ENCODE measurements around the gene ANGPTL2. TPM values are rescaled to one million over a fixed set of nuclear protein-coding genes. Genes with fewer than 3 reads are reported as not detected.

The ANGPTL2 gene
- total and polyA plus RNA-seq, 2 of the 4 experiments (the other 2 are of a cell fraction) = 9.5 to 25.1 TPM

DNA sequence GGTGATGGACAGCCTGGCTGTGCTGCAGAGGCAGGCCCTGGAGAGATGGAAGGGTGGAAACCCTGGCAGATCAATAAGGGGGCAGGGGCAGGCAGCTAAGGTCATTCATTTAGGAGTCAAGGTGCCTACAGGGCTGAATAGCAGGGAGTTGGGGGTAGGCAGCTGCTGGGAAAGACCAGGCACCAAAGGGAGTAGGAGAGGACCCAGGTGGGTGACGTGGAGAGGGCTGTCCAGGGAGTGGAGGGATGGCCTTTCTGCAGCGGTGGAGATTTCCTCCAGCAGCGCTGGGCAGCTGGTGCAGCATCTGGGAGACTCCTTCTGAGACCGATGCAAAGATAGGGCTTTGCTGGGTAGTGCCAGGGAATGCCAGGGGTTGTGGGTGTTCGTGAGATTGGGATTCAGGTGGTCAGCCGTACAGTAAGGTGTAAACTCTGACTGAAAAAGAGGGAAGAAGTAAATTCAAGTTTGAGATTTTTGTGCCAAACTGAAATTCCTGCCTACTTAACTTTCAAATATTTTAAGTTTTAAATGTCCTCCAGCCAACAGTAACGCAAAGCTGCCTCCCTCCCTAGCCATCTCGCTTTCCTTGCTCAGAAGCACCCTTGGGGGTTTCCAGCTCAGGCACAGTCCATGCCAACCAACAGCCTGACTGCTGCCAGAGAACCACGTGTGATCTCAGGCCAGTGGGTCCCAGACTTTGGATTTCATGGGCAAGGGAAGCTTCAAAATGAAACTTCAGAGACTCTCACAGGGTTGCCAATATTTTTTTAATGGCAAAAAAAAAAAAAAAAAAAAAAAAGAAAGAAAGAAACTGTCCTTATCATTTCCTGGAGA lies 18.6 kb upstream of the ANGPTL2 start:
- Histone ChIP-seq H3K79me1 (ENCODE audit: low read depth in 1 of 2, low read length in 2 of 2) (no peaks in the 10 kb centered on the region), H3K18ac (ENCODE audit: low read depth, low read length) (no peak overlapping the region; the same call in 1 of the 2 replicates), H2BK5ac (ENCODE audit: low read depth, low read length, poor library complexity, severe bottlenecking) (no peak overlapping the region), H2BK15ac (ENCODE audit: low read depth, low read length) (no peak overlapping the region), H3K27me3 (ENCODE audit: control insufficient read depth, insufficient read depth, low read length) (peaks cover 4% of the 10 kb centered on the region; the same call in 1 of the 2 replicates), H3K4me1 (ENCODE audit: control insufficient read depth, insufficient read depth, low read length) (peaks cover 2% of the 10 kb centered on the region; the same call in 1 of the 2 replicates), H2BK120ac (ENCODE audit: low read depth, low read length) (no peak overlapping the region), H4K20me1 (ENCODE audit: insufficient read depth, low read length) (no peaks in the 10 kb centered on the region), H3K23ac (ENCODE audit: low read depth, low read length) (no peak overlapping the region), H2BK20ac (ENCODE audit: low read depth, low read length) (no peak overlapping the region), H3K9me1 (ENCODE audit: insufficient read depth, low read length) (no peaks in the 10 kb centered on the region), H3K4me3 (ENCODE audit: insufficient read depth, low read depth, low read length) (no peak overlapping the region), H2AK5ac (ENCODE audit: low read depth, low read length) (peak overlapping the region; percentile 14; the same call in 1 of the 2 replicates), H4K91ac (ENCODE audit: insufficient read depth, low read depth, low read length) (no peak overlapping the region), H3K27ac (ENCODE audit: insufficient read depth, low read length) (no peak overlapping the region), H2AFZ (replicated peaks; ENCODE audit: low read length, poor library complexity) (no peak overlapping the region), H4K5ac (ENCODE audit: low read depth, low read length) (no peak overlapping the region), H3K14ac (replicated peaks; ENCODE audit: low read depth, low read length) (no peak overlapping the region), H2AK9ac (replicated peaks; ENCODE audit: low read depth, low read length, poor library complexity) (no peak overlapping the region), H3K36me3 (ENCODE audit: control insufficient read depth, insufficient read depth, low read length) (no peaks in the 10 kb centered on the region), H3K9ac (ENCODE audit: low read depth, low read length) (no peak overlapping the region), H3K4me2 (ENCODE audit: low read depth, low read length) (no peak overlapping the region), H4K8ac (ENCODE audit: low read depth in 2 of 2, low read length in 2 of 2) (no peak overlapping the region), H3K4ac (ENCODE audit: low read depth, low read length) (no peak overlapping the region; the same call in 1 of the 2 replicates), H3K9me3 (ENCODE audit: control insufficient read depth, insufficient read depth, low read length) (no peaks in the 10 kb centered on the region), H3K56ac (ENCODE audit: extremely low read depth, insufficient read depth, low read length) (no peak overlapping the region)
- ATAC-seq (ENCODE audit: low read depth) (no peak), DNase-seq (no peak)
- no peak for TF ChIP-seq POLR2A (IDR thresholded peaks at IDR 0.05; ENCODE audit: low read depth, low read length)
- no peak for TF ChIP-seq CEBPB (IDR thresholded peaks at IDR 0.05; ENCODE audit: low read depth, low read length)
- TF ChIP-seq USF2 (IDR thresholded peaks at IDR 0.05; ENCODE audit: low read depth, low read length) = no peak
- TF ChIP-seq BHLHE40 (IDR thresholded peaks at IDR 0.05; ENCODE audit: low read depth, low read length) = no peak
- no peak for TF ChIP-seq NFE2L2 (IDR thresholded peaks at IDR 0.05; ENCODE audit: low read depth, low read length)
- no peak for TF ChIP-seq MAFK (IDR thresholded peaks at IDR 0.05; ENCODE audit: low read depth, low read length)
- no peak for TF ChIP-seq RFX5 (IDR thresholded peaks at IDR 0.05; ENCODE audit: low read depth, low read length)
- in situ Hi-C loops (cut with MboI; ENCODE audit: low sequenced_read_pairs) (no loop called here), dilution Hi-C loops (cut with HindIII; ENCODE audit: low sequenced_read_pairs, unreplicated experiment) (no loop called here), intact Hi-C loops (cut with micrococcal nuclease) (no loop called here)
- no TSS peak for BruUV-seq (replicated peaks)
- ChIA-PET CTCF (interaction anchor here (0.6 kb wide), 1 partner anchor 24 kb away, joined by 3 read pairs; no protein-coding TSS in a partner anchor), POLR2A (ENCODE audit: unreplicated experiment) (no interaction called here)
- WGBS, 2 experiments (ENCODE audit: extremely low coverage in 2 of 2, insufficient read length in 1 of 2) = 50% methylated on average over 2 of the region's 9 CpGs; no CpG with 5 or more reads in 1 of the 2 experiments
